Liver (tissue), 3 donors: ENCODE results near the gene ADH1C.

Source experiments
- ATF3 ChIP-seq: IDR thresholded peaks from 2 replicates; pipeline ENCODE4 v1.6.1; 2016; ENCODE audit warnings: antibody characterized with exemption
- JUND ChIP-seq, 2 donors: IDR thresholded peaks; 2 replicates each; pipeline ENCODE4 v1.6.1; 2016; ENCODE audit warnings: antibody characterized with exemption in 2 of 2
- MAX ChIP-seq: IDR thresholded peaks from 2 replicates; pipeline ENCODE4 v1.6.1; 2016; ENCODE audit warnings: antibody characterized with exemption
- REST ChIP-seq: IDR thresholded peaks from 2 replicates; pipeline ENCODE4 v1.6.1; 2016; ENCODE audit warnings: antibody characterized with exemption, mild to moderate bottlenecking
- TAF1 ChIP-seq: conservative IDR thresholded peaks from 2 replicates; pipeline ENCODE4 v1.6.1; 2016; ENCODE audit warnings: antibody characterized with exemption, mild to moderate bottlenecking
- TF ChIP-seq, protein P1 (sequence below): fragments of 150-350 bp; IDR thresholded peaks from 2 replicates; pipeline ENCODE4 v1.5.1; 2017; ENCODE audit warnings: improper control_type of control experiment, low read depth, low read length; ENCODE audit not compliant: missing input control
- donor health status: healthy.
- donor health status: healthy.

GRCh38 chr4:99315839-99316238 lies 36.7 kb downstream of the ADH1C start:
- TF ChIP-seq, protein P1, sequence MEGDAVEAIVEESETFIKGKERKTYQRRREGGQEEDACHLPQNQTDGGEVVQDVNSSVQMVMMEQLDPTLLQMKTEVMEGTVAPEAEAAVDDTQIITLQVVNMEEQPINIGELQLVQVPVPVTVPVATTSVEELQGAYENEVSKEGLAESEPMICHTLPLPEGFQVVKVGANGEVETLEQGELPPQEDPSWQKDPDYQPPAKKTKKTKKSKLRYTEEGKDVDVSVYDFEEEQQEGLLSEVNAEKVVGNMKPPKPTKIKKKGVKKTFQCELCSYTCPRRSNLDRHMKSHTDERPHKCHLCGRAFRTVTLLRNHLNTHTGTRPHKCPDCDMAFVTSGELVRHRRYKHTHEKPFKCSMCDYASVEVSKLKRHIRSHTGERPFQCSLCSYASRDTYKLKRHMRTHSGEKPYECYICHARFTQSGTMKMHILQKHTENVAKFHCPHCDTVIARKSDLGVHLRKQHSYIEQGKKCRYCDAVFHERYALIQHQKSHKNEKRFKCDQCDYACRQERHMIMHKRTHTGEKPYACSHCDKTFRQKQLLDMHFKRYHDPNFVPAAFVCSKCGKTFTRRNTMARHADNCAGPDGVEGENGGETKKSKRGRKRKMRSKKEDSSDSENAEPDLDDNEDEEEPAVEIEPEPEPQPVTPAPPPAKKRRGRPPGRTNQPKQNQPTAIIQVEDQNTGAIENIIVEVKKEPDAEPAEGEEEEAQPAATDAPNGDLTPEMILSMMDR, result no peak
- TF ChIP-seq MAX, result no peak
- no peak for TF ChIP-seq TAF1
- no peak for TF ChIP-seq JUND (IDR thresholded peaks at IDR 0.05)
- no peak for TF ChIP-seq ATF3
- no peak for TF ChIP-seq REST
